GM12878 (cell line): ENCODE measurements around the gene ACO1. TPM values are rescaled to one million over a fixed set of nuclear protein-coding genes. Genes with fewer than 3 reads are reported as not detected.

Experiments
- ATAC-seq: fragments of 200-7000 bp; cut with Tn5 transposase; 3 replicates; pipeline ENCODE4 v1.9.1; 2020; ENCODE audit warnings: mild to moderate bottlenecking, moderate library complexity
- BruUV-seq: library from RNA; stranded (reverse); fragments of 400-500 nt; replicated peaks from 2 replicates; lab custom pipeline; 2021; lab: Mats Ljungman, UMichigan
- CTCF ChIA-PET: fragments of 300-600 bp; sonication (Branson Sonifier 250); formaldehyde crosslinking; extraction: SDS; loops from one replicate; lab custom pipeline; 2021; ENCODE audit warnings: inconsistent platforms; lab: Yijun Ruan, JAX
- POLR2A ChIA-PET: fragments of 350-600 bp; formaldehyde crosslinking; extraction: SDS; loops from one replicate; lab custom pipeline; 2021; ENCODE audit warnings: inconsistent platforms; lab: Charles Lee
- RAD21 ChIA-PET: fragments of 300-600 bp; sonication (Branson Sonifier 250); formaldehyde crosslinking; loops from one replicate; lab custom pipeline; 2023; ENCODE audit warnings: antibody characterized with exemption; ENCODE audit not compliant: unreplicated experiment; lab: Charles Lee
- SMC1A ChIA-PET: fragments of 300-600 bp; sonication (Branson Sonifier 250); formaldehyde crosslinking; loops from one replicate; lab custom pipeline; 2023; ENCODE audit not compliant: unreplicated experiment, uncharacterized antibody; lab: Charles Lee
- DNase-seq: peaks from one replicate; pipeline ENCODE4 v3.0.0-alpha.2; 2011; ENCODE audit warnings: low read depth, low spot score
- FAIRE-seq: peaks from 3 replicates; lab custom pipeline; 2011; peaks lifted over from hg19 to GRCh38; lab: Jason Lieb, UNC
- H2AFZ ChIP-seq: 2 replicates; pipeline ENCODE4 v1.6.0; 2011; ENCODE audit warnings: low read depth, low read length, control low read depth; ENCODE audit not compliant: control insufficient read depth
- H3K27ac ChIP-seq: 2 replicates; pipeline ENCODE4 v1.5.1; 2011; ENCODE audit warnings: control low read depth; ENCODE audit not compliant: control insufficient read depth, insufficient read depth
- H3K27me3 ChIP-seq, 2 experiments: replicated peaks in 1 of 2; 2 replicates each; pipeline versions ENCODE4 v1.6.0 to v1.6.1; 2011; ENCODE audit warnings: low read length in 1 of 2; ENCODE audit not compliant: control insufficient read depth in 2 of 2, insufficient read depth in 2 of 2
- H3K36me3 ChIP-seq, 2 experiments: 2 replicates each; pipeline ENCODE4 v1.5.1; 2011; ENCODE audit warnings: low read length in 1 of 2; ENCODE audit not compliant: control insufficient read depth in 2 of 2, insufficient read depth in 2 of 2
- H3K4me1 ChIP-seq: 2 replicates; pipeline ENCODE4 v1.6.1; 2011; ENCODE audit warnings: mild to moderate bottlenecking, low read length, moderate library complexity, mixed read lengths; ENCODE audit not compliant: control insufficient read depth, insufficient read depth
- H3K4me2 ChIP-seq: 2 replicates; pipeline ENCODE4 v1.6.0; 2011; ENCODE audit warnings: control low read depth; ENCODE audit not compliant: control insufficient read depth, insufficient read depth
- H3K4me3 ChIP-seq: fragments of 200-600 bp; sonication (generic); 2 replicates; pipeline ENCODE4 v1.5.1; 2016
- H3K79me2 ChIP-seq: 2 replicates; pipeline ENCODE4 v1.6.0; 2011; ENCODE audit warnings: low read length; ENCODE audit not compliant: control insufficient read depth, insufficient read depth
- H3K9ac ChIP-seq: 2 replicates; pipeline ENCODE4 v1.8.0; 2011; ENCODE audit warnings: low read length, control low read depth, mixed read lengths; ENCODE audit not compliant: control insufficient read depth, insufficient read depth
- H3K9me3 ChIP-seq: replicated peaks from 3 replicates; pipeline ENCODE4 v1.5.1; 2011; ENCODE audit warnings: mild to moderate bottlenecking, low read length; ENCODE audit not compliant: control insufficient read depth, insufficient read depth
- H4K20me1 ChIP-seq: 2 replicates; pipeline ENCODE4 v1.6.0; 2011; ENCODE audit not compliant: control insufficient read depth, insufficient read depth
- ATF7 ChIP-seq: fragments of 450-650 bp; IDR thresholded peaks from 2 replicates; pipeline ENCODE4 v1.6.1; 2016; ENCODE audit warnings: low read depth, mild to moderate bottlenecking
- BCL11A ChIP-seq: IDR thresholded peaks from 2 replicates; pipeline ENCODE4 v1.6.1; 2011; ENCODE audit warnings: low read depth, low read length
- CHD4 ChIP-seq: fragments of 200-600 bp; sonication (generic); IDR thresholded peaks from 2 replicates; pipeline ENCODE4 v1.6.1; 2016; ENCODE audit warnings: mild to moderate bottlenecking
- ZNF207 ChIP-seq: fragments of 450-650 bp; IDR thresholded peaks from 2 replicates; pipeline ENCODE4 v1.6.1; 2014; ENCODE audit warnings: antibody characterized with exemption, mild to moderate bottlenecking, borderline replicate concordance
- ZNF24 ChIP-seq: fragments of 450-650 bp; IDR thresholded peaks from 2 replicates; pipeline ENCODE4 v1.6.1; 2017; ENCODE audit warnings: antibody characterized with exemption, mild to moderate bottlenecking
- WGBS: methylation state at CpG from one replicate; pipeline ENCODE4 v1.1.6; 2016; ENCODE audit warnings: low lambda C conversion rate; ENCODE audit not compliant: insufficient replicate concordance, insufficient coverage; ENCODE audit errors: missing lambda C conversion rate; 5-methylcytosine and 5-hydroxymethylcytosine counted together
- in situ Hi-C: fragments of 300-500 bp; cut with MboI; formaldehyde crosslinking; loops from 9 replicates; pipeline ENCODE4 v1.14.3; 2018; ENCODE audit warnings: mixed read lengths
- intact Hi-C: fragments of 100-400 bp; cut with micrococcal nuclease; formaldehyde crosslinking; loops from one replicate; pipeline ENCODE4 v1.14.2; 2022; ENCODE audit not compliant: unreplicated experiment
- polyA plus RNA-seq, 11 experiments: library from polyadenylated mRNA; depleted of rRNA in 4 of 11; unstranded in 6 of 11; stranded (reverse) in 5 of 11; fragments of >200 nt; fragmentation: Nextera tagmentation in 4 of 11; fragmentation: Illumina TruSeq in 1 of 11; extraction: Ambion mirVana in 4 of 11; extraction: Trizol in 1 of 11; gene quantifications; 1 replicate in 1 of 11; 2 replicates in 10 of 11; pipeline versions ENCODE4 v1.2.1 to v1.2.3, GENCODE V29; 2011 to 2016; ENCODE audit warnings: inconsistent platforms in 2 of 11, missing spikeins in 2 of 11, low read depth in 1 of 11
- total RNA-seq, 4 experiments: library from RNA; depleted of rRNA in 3 of 4; stranded (reverse); fragments of >200 nt in 3 of 4; fragmentation: Illumina TruSeq in 1 of 4; extraction: Trizol in 1 of 4; gene quantifications; 2 replicates each; pipeline versions ENCODE4 v1.2.1 to v1.2.3, GENCODE V29; 2013 to 2021

ACO1 gene
- total and polyA plus RNA-seq, 10 of the 15 experiments (the other 5 are each of a cell fraction or from before 2014, with no cell fraction given), result 0.21 to 6.5 (median 3.3) TPM

GRCh38 chr9:32487981-32488380 lies 103.5 kb downstream of the ACO1 start:
- FAIRE-seq (no peak), ATAC-seq (no peak), DNase-seq (no peak)
- no peak overlapping the region for H2AFZ ChIP-seq
- CTCF ChIA-PET, result interaction anchor here (1.3 to 1.5 kb wide), 3 partner anchors 84 to 109 kb away, joined by 4 to 5 read pairs (median 5); no protein-coding TSS in a partner anchor
- no peak overlapping the region for H3K4me2 ChIP-seq
- POLR2A ChIA-PET, result no interaction called here
- BruUV-seq, result no TSS peak
- no peak overlapping the region for H3K27ac ChIP-seq
- SMC1A ChIA-PET, result interaction anchor here (0.9 to 2.8 kb wide), 3 partner anchors 38 to 67 kb away, joined by 3 to 7 read pairs (median 3); partner anchors contain the start of gene RIGI
- no peak overlapping the region for H3K4me3 ChIP-seq
- RAD21 ChIA-PET, result interaction anchor here (1.7 kb wide), 1 partner anchor 109 kb away, joined by 4 read pairs; no protein-coding TSS in a partner anchor
- TF ChIP-seq CHD4 (no peak), ATF7 (peak; percentile 52; the same call in 1 of the 2 replicates)
- H3K36me3 ChIP-seq, result peaks cover 0 to 6% of the 10 kb centered on the region in 2 experiments; a peak in 2 of 4 replicates
- no peaks in the 10 kb centered on the region for H4K20me1 ChIP-seq
- H3K4me1 ChIP-seq, result no peaks in the 10 kb centered on the region
- H3K9ac ChIP-seq, result no peak overlapping the region
- in situ Hi-C loops (no loop called here), intact Hi-C loops (no loop called here)
- no peaks in the 10 kb centered on the region for H3K79me2 ChIP-seq
- no peaks in the 10 kb centered on the region for H3K27me3 ChIP-seq
- WGBS, result 84% methylated on average over 3 of the region's 3 CpGs
- no peaks in the 10 kb centered on the region for H3K9me3 ChIP-seq

GRCh38 chr9:32490601-32491000 lies 106.2 kb downstream of the ACO1 start:
- H3K4me2 ChIP-seq, result no peak overlapping the region
- H2AFZ ChIP-seq, result no peak overlapping the region
- H3K36me3 ChIP-seq, result peaks cover 0 to 10% of the 10 kb centered on the region in 2 experiments; a peak in 2 of 4 replicates
- TF ChIP-seq ZNF24 (no peak), BCL11A (no peak), ZNF207 (no peak)
- intact Hi-C loops, result no loop called here
- no peak overlapping the region for H3K4me3 ChIP-seq
- H3K9ac ChIP-seq, result no peak overlapping the region
- RAD21 ChIA-PET, result no interaction called here
- ATAC-seq (no peak), FAIRE-seq (no peak), DNase-seq (no peak)
- H3K4me1 ChIP-seq, result no peaks in the 10 kb centered on the region
- in situ Hi-C loops, result no loop called here
- H3K9me3 ChIP-seq, result no peaks in the 10 kb centered on the region
- H3K79me2 ChIP-seq, result no peaks in the 10 kb centered on the region
- CTCF ChIA-PET, result no interaction called here
- H4K20me1 ChIP-seq, result no peaks in the 10 kb centered on the region
- H3K27ac ChIP-seq, result no peak overlapping the region
- 89% methylated on average over 3 of the region's 3 CpGs for WGBS
- no peaks in the 10 kb centered on the region for H3K27me3 ChIP-seq
- POLR2A ChIA-PET, result no interaction called here
- SMC1A ChIA-PET, result interaction anchor here (1.1 kb wide), 1 partner anchor 35 kb away, joined by 3 read pairs; the partner anchor contains the start of gene RIGI
- BruUV-seq, result no TSS peak
